H1 (cell line): ENCODE measurements around the gene MANSC4. TPM values are rescaled to one million over a fixed set of nuclear protein-coding genes. Genes with fewer than 3 reads are reported as not detected.

Experiments used
- CTCF ChIA-PET: fragments of 300-600 bp; sonication (Branson Sonifier 250); formaldehyde crosslinking; loops from one replicate; lab custom pipeline; 2021; ENCODE audit not compliant: partially characterized antibody; lab: Charles Lee
- POLR2A ChIA-PET: fragments of 300-600 bp; sonication (Branson Sonifier 250); formaldehyde crosslinking; loops from one replicate; lab custom pipeline; 2021; ENCODE audit warnings: inconsistent platforms; ENCODE audit not compliant: partially characterized antibody; lab: Charles Lee
- DNase-seq, 2 experiments: peaks; one replicate each; pipeline versions ENCODE4 v3.0.0 to v3.0.0-alpha.2; 2010 to 2022; ENCODE audit warnings: low spot score in 2 of 2, low read depth in 1 of 2, mixed read lengths in 1 of 2
- FAIRE-seq: peaks from 2 replicates; lab custom pipeline; 2011; peaks lifted over from hg19 to GRCh38; lab: Jason Lieb, UNC
- H2AFZ ChIP-seq: 2 replicates; pipeline ENCODE4 v1.8.1; 2012; ENCODE audit warnings: low read length, inconsistent platforms
- H2AK5ac ChIP-seq: 2 replicates; pipeline ENCODE4 v1.6.1; 2013; ENCODE audit warnings: low read depth, low read length
- H2BK120ac ChIP-seq: replicated peaks from 2 replicates; pipeline ENCODE3; 2013; ENCODE audit warnings: low read depth, low read length, inconsistent platforms
- H2BK12ac ChIP-seq: 2 replicates; pipeline ENCODE4 v1.6.1; 2013; ENCODE audit warnings: low read depth, low read length
- H2BK15ac ChIP-seq: 2 replicates; pipeline ENCODE4 v1.6.1; 2013; ENCODE audit warnings: low read length
- H2BK20ac ChIP-seq: 2 replicates; pipeline ENCODE4 v1.6.1; 2013; ENCODE audit warnings: low read length
- H2BK5ac ChIP-seq: 2 replicates; pipeline ENCODE4 v1.6.1; 2013; ENCODE audit warnings: low read depth, low read length
- H3K14ac ChIP-seq: 2 replicates; pipeline ENCODE4 v1.6.1; 2013; ENCODE audit warnings: inconsistent platforms; ENCODE audit not compliant: insufficient read length
- H3K18ac ChIP-seq: 2 replicates; pipeline ENCODE4 v1.6.1; 2013; ENCODE audit warnings: low read length; ENCODE audit errors: extremely low read depth
- H3K23ac ChIP-seq: 2 replicates; pipeline ENCODE4 v1.6.1; 2013; ENCODE audit warnings: inconsistent platforms; ENCODE audit not compliant: insufficient read length
- H3K23me2 ChIP-seq: 2 replicates; pipeline ENCODE4 v1.6.1; 2013; ENCODE audit warnings: low read depth, low read length
- H3K27ac ChIP-seq: 2 replicates; pipeline ENCODE4 v1.6.1; 2011; ENCODE audit warnings: low read depth, low read length, inconsistent platforms
- H3K27me3 ChIP-seq, 4 experiments: replicated peaks in 1 of 4; 1 replicate in 1 of 4; 2 replicates in 3 of 4; pipeline versions ENCODE4 v1.6.1 to v1.8.1; 2011 to 2013; ENCODE audit warnings: low read length in 3 of 4, mild to moderate bottlenecking in 3 of 4, inconsistent platforms in 2 of 4, mixed read lengths in 2 of 4, moderate library complexity in 1 of 4; ENCODE audit not compliant: control insufficient read depth in 3 of 4, insufficient read depth in 3 of 4; ENCODE audit errors: extremely low read depth in 1 of 4
- H3K36me3 ChIP-seq, 4 experiments: 2 replicates each; pipeline versions ENCODE4 v1.6.1 to v1.8.1; 2011 to 2013; ENCODE audit warnings: mild to moderate bottlenecking in 4 of 4, low read length in 3 of 4, moderate library complexity in 2 of 4, control low read depth in 1 of 4, inconsistent platforms in 1 of 4; ENCODE audit not compliant: insufficient read depth in 4 of 4, control insufficient read depth in 2 of 4
- H3K4ac ChIP-seq: replicated peaks from 2 replicates; pipeline ENCODE3; 2013; ENCODE audit warnings: low read length, low read depth, mixed read lengths, inconsistent platforms; ENCODE audit not compliant: insufficient read length
- H3K4me1 ChIP-seq, 4 experiments: replicated peaks in 1 of 4; 1 replicate in 1 of 4; 2 replicates in 3 of 4; pipeline versions ENCODE4 v1.6.1 to v1.8.1; 2011 to 2013; ENCODE audit warnings: low read length in 3 of 4, inconsistent platforms in 2 of 4, mixed read lengths in 1 of 4; ENCODE audit not compliant: insufficient read depth in 4 of 4, control insufficient read depth in 3 of 4
- H3K4me2 ChIP-seq, 2 experiments: 2 replicates each; pipeline versions ENCODE4 v1.6.1 to v1.8.1; 2011 to 2013; ENCODE audit warnings: low read depth in 2 of 2, low read length in 2 of 2, control low read depth in 1 of 2, inconsistent platforms in 1 of 2, mild to moderate bottlenecking in 1 of 2; ENCODE audit not compliant: insufficient read depth in 1 of 2
- H3K4me3 ChIP-seq, 4 experiments: fragments of 200-600, 300-600 bp in 1 of 4; sonication (generic), shearing (Covaris generic), sonication (Bioruptor Twin) in 1 of 4; 2 replicates each; pipeline versions ENCODE4 v1.5.1 to v1.8.1; 2011 to 2016; ENCODE audit warnings: low read length in 4 of 4, low read depth in 3 of 4, control low read depth in 2 of 4, inconsistent platforms in 2 of 4, mild to moderate bottlenecking in 2 of 4, mixed read lengths in 1 of 4, moderate library complexity in 1 of 4; ENCODE audit not compliant: insufficient read depth in 2 of 4; ENCODE audit errors: extremely low read depth in 1 of 4
- H3K56ac ChIP-seq: replicated peaks from 2 replicates; pipeline ENCODE3; 2013; ENCODE audit warnings: low read depth, mild to moderate bottlenecking, mixed read lengths, low read length, inconsistent platforms; ENCODE audit not compliant: insufficient read length
- H3K79me1 ChIP-seq: 2 replicates; pipeline ENCODE4 v1.6.1; 2013; ENCODE audit warnings: low read depth, low read length, control low read depth
- H3K79me2 ChIP-seq, 2 experiments: 2 replicates each; pipeline versions ENCODE4 v1.6.1 to v1.8.1; 2012 to 2013; ENCODE audit warnings: low read length in 2 of 2, mild to moderate bottlenecking in 2 of 2, inconsistent platforms in 1 of 2; ENCODE audit not compliant: insufficient read depth in 2 of 2, control insufficient read depth in 1 of 2
- H3K9ac ChIP-seq, 4 experiments: replicated peaks in 1 of 4; 1 replicate in 1 of 4; 2 replicates in 3 of 4; pipeline versions ENCODE4 v1.6.1 to v1.8.1; 2011 to 2013; ENCODE audit warnings: low read depth in 3 of 4, low read length in 3 of 4, control low read depth in 2 of 4, mild to moderate bottlenecking in 2 of 4, moderate library complexity in 2 of 4, inconsistent platforms in 1 of 4; ENCODE audit errors: extremely low read depth in 1 of 4
- H3K9me3 ChIP-seq, 2 experiments: 2 replicates each; pipeline versions ENCODE4 v1.6.1 to v1.8.1; 2012 to 2013; ENCODE audit warnings: mild to moderate bottlenecking in 2 of 2, moderate library complexity in 2 of 2, control low read depth in 1 of 2, inconsistent platforms in 1 of 2, low read depth in 1 of 2, low read length in 1 of 2, mixed read lengths in 1 of 2; ENCODE audit not compliant: insufficient read depth in 2 of 2
- H4K20me1 ChIP-seq, 2 experiments: replicated peaks in 1 of 2; 2 replicates each; pipeline versions ENCODE3 to v1.8.1; 2011 to 2013; ENCODE audit warnings: inconsistent platforms in 2 of 2, low read length in 2 of 2, mild to moderate bottlenecking in 1 of 2; ENCODE audit not compliant: insufficient read depth in 2 of 2, control insufficient read depth in 1 of 2
- H4K5ac ChIP-seq: 2 replicates; pipeline ENCODE4 v1.6.1; 2013; ENCODE audit warnings: low read length, low read depth, mixed read lengths, inconsistent platforms; ENCODE audit not compliant: insufficient read length
- H4K8ac ChIP-seq: 2 replicates; pipeline ENCODE4 v1.8.0; 2013; ENCODE audit warnings: mild to moderate bottlenecking, moderate library complexity, low read length, inconsistent platforms; ENCODE audit not compliant: insufficient read depth; ENCODE audit errors: extremely low read depth
- H4K91ac ChIP-seq: replicated peaks from 2 replicates; pipeline ENCODE3; 2013; ENCODE audit warnings: low read length, mixed read lengths, inconsistent platforms; ENCODE audit not compliant: insufficient read length
- ASH2L ChIP-seq: fragments of 200-600, 300-600 bp; sonication (generic); IDR thresholded peaks from one replicate; pipeline ENCODE4 v1.7.1; 2017; ENCODE audit warnings: low read length
- CEBPB ChIP-seq: IDR thresholded peaks from 2 replicates; pipeline ENCODE4 v1.6.1; 2012; ENCODE audit warnings: low read depth, low read length
- E2F6 ChIP-seq: IDR thresholded peaks from 2 replicates; pipeline ENCODE4 v1.6.1; 2012; ENCODE audit warnings: inconsistent platforms
- GABPA ChIP-seq: IDR thresholded peaks from 2 replicates; pipeline ENCODE4 v1.6.1; 2011; ENCODE audit warnings: mild to moderate bottlenecking, low read length, moderate library complexity, borderline replicate concordance; ENCODE audit not compliant: insufficient read depth
- MAFK ChIP-seq: IDR thresholded peaks from 2 replicates; pipeline ENCODE4 v1.6.1; 2012; ENCODE audit warnings: low read depth, mild to moderate bottlenecking, improper control_type of control experiment, low read length
- MAX ChIP-seq: IDR thresholded peaks from 2 replicates; pipeline ENCODE4 v1.6.1; 2012; ENCODE audit warnings: inconsistent platforms
- POLR2A ChIP-seq, 2 experiments: IDR thresholded peaks; 1 replicate in 1 of 2; 2 replicates in 1 of 2; pipeline ENCODE4 v1.6.1; 2011; ENCODE audit warnings: low read depth in 2 of 2, low read length in 2 of 2, mild to moderate bottlenecking in 2 of 2; ENCODE audit errors: control extremely low read depth in 1 of 2
- TEAD4 ChIP-seq: IDR thresholded peaks from 2 replicates; pipeline ENCODE4 v1.6.1; 2012; ENCODE audit warnings: low read depth, low read length, inconsistent platforms, mixed read lengths
- YY1 ChIP-seq: IDR thresholded peaks from 2 replicates; pipeline ENCODE4 v1.6.1; 2011; ENCODE audit warnings: low read depth, mild to moderate bottlenecking, low read length
- WGBS, 2 experiments: shearing (Covaris generic) in 1 of 2; methylation state at CpG; one replicate each; pipeline versions ENCODE4 v1.1.6 to v1.1.7; 2013 to 2015; ENCODE audit warnings: low lambda C conversion rate in 2 of 2, mixed read lengths in 2 of 2, inconsistent platforms in 1 of 2, low coverage in 1 of 2, missing lambda C conversion rate in 1 of 2; ENCODE audit not compliant: insufficient replicate concordance in 2 of 2, insufficient coverage in 1 of 2, insufficient read length in 1 of 2; ENCODE audit errors: extremely low coverage in 1 of 2, missing lambda C conversion rate in 1 of 2; 5-methylcytosine and 5-hydroxymethylcytosine counted together
- polyA plus RNA-seq, 7 experiments: library from polyadenylated mRNA; depleted of rRNA in 3 of 7; stranded (reverse) in 5 of 7; unstranded in 2 of 7; fragments of >200 nt in 5 of 7; fragments of 200-250 nt in 2 of 7; gene quantifications; 1 replicate in 5 of 7; 2 replicates in 1 of 7; 4 replicates in 1 of 7; pipeline versions ENCODE4 v1.2.1 to v1.2.3, GENCODE V29; 2011 to 2013; ENCODE audit warnings: missing spikeins in 2 of 7, mixed read lengths in 2 of 7
- total RNA-seq: library from RNA; stranded (reverse); fragmentation: NEBNext Ultra II Directional; extraction: Animal tissue kit (Norgen Biotek cat#: 25700); gene quantifications from 2 replicates; pipeline ENCODE4 v1.2.1, GENCODE V29; 2021
- TF ChIP-seq, protein P1 (sequence below): IDR thresholded peaks from 2 replicates; pipeline ENCODE4 v1.6.1; 2012; ENCODE audit warnings: low read length, inconsistent platforms

MANSC4 gene
- total and polyA plus RNA-seq, 2 of the 8 experiments (the other 6 are each of a cell fraction or from before 2014, with no cell fraction given) = not detected

DNA sequence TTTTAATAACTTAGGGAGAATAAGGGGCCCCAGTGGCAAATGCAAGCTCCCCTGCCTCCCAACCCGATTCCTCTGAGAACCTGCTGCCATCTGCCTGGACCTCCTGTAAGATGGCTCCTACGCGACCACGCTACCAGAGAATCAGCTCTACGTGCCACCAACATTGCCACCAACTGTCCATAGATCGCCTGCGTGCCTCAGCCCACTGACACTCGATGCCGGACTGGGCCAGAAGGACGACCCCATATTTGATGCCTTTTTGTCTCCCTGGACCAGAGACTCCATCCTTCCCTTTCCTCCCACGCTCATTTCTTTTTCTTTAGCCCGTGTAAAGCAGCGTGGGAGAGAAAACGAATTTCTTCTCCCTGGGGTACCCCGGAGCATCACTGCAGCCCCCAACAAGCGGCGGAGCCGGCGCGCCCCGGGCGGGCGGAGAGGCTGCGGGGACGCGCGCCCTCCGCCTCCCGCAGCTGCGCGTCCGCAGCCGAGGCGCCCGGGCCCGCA lies 568 bp downstream of the MANSC4 start:
- H2BK12ac ChIP-seq = peak overlapping the region; percentile 96
- peak overlapping the region; percentile 95; the same call in 1 of the 2 replicates for H2BK15ac ChIP-seq
- peak overlapping the region; percentile 76 to 97 for H3K4me2 ChIP-seq
- WGBS, 2 experiments = 15% methylated on average over 25 of the region's 36 CpGs; no CpG with 5 or more reads in 1 of the 2 experiments
- no peak overlapping the region for H2BK20ac ChIP-seq
- H2BK5ac ChIP-seq = 0 out of 2 replicates have a peak overlapping the region, but pooled peaks have one; percentile 77
- no peaks in the 10 kb centered on the region for H3K9me3 ChIP-seq
- FAIRE-seq = no peak
- H3K27ac ChIP-seq = peak overlapping the region; percentile 71
- peak overlapping the region; percentile 74 to 94 (median 90) for H3K9ac ChIP-seq
- H3K23ac ChIP-seq = no peak overlapping the region
- ChIA-PET CTCF (interaction anchor here (0.6 to 1.8 kb wide), 5 partner anchors 25 to 163 kb away, joined by 3 to 5 read pairs (median 3); no protein-coding TSS in a partner anchor), POLR2A (interaction anchor here (0.7 to 3.0 kb wide), 17 partner anchors 9 to 407 kb away, joined by 3 to 18 read pairs (median 3); no protein-coding TSS in a partner anchor)
- H3K27me3 ChIP-seq = no peaks in the 10 kb centered on the region
- peak overlapping the region; percentile 84; the same call in 1 of the 2 replicates for H2AK5ac ChIP-seq
- peaks cover 0 to 16% (median 11%) of the 10 kb centered on the region in 4 experiments; a peak in 6 of 7 replicates for H3K4me1 ChIP-seq
- H4K5ac ChIP-seq = peak overlapping the region; percentile 93
- peak overlapping the region; percentile 20 for H3K14ac ChIP-seq
- peak overlapping the region; percentile 99 for H2AFZ ChIP-seq
- H4K20me1 ChIP-seq = no peaks in the 10 kb centered on the region
- no peaks in the 10 kb centered on the region; a peak in 2 of 8 replicates for H3K36me3 ChIP-seq
- H4K8ac ChIP-seq = peak overlapping the region; percentile 97
- no peak for DNase-seq
- peak overlapping the region; percentile 53 to 72 (median 69) for H3K4me3 ChIP-seq
- no peaks in the 10 kb centered on the region for H3K79me1 ChIP-seq
- H4K91ac ChIP-seq = peak overlapping the region; percentile 97
- peaks cover 11% of the 10 kb centered on the region for H3K23me2 ChIP-seq
- H3K79me2 ChIP-seq = peaks cover 0 to 35% of the 10 kb centered on the region in 2 experiments; a peak in 2 of 4 replicates
- peak overlapping the region; percentile 97 for H3K4ac ChIP-seq
- peak overlapping the region; percentile 37 for H3K56ac ChIP-seq
- peak overlapping the region; percentile 99 for H3K18ac ChIP-seq
- H2BK120ac ChIP-seq = peak overlapping the region; percentile 72
- TF ChIP-seq POLR2A (IDR thresholded peaks at IDR 0.05; ENCODE audit: control extremely low read depth in 1 of 2, low read depth in 2 of 2, low read length in 2 of 2) = peak in 1 of 2 experiments; percentile 58; a peak in 1 of 3 replicates
- no peak for TF ChIP-seq MAFK
- TF ChIP-seq ASH2L = peak; percentile 24
- TF ChIP-seq GABPA = no peak
- no peak for TF ChIP-seq TEAD4
- peak; percentile 24; the same call in 1 of the 2 replicates for TF ChIP-seq MAX
- no peak; the same call in 1 of the 2 replicates for TF ChIP-seq E2F6
- peak; percentile 38; the same call in 1 of the 2 replicates for TF ChIP-seq YY1
- TF ChIP-seq CEBPB = no peak
- TF ChIP-seq, protein P1, sequence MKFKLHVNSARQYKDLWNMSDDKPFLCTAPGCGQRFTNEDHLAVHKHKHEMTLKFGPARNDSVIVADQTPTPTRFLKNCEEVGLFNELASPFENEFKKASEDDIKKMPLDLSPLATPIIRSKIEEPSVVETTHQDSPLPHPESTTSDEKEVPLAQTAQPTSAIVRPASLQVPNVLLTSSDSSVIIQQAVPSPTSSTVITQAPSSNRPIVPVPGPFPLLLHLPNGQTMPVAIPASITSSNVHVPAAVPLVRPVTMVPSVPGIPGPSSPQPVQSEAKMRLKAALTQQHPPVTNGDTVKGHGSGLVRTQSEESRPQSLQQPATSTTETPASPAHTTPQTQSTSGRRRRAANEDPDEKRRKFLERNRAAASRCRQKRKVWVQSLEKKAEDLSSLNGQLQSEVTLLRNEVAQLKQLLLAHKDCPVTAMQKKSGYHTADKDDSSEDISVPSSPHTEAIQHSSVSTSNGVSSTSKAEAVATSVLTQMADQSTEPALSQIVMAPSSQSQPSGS = no peak
